ENCODE measurements around the gene SMYD3.

Gene SMYD3

GRCh38 chr1:245939756-245940345 lies 567.2 kb downstream of the SMYD3 start:
- no peak for DNase-seq (ENCODE audit: low read depth)
- H3K4me3 ChIP-seq (ENCODE audit: control insufficient read depth, low read depth, low read length), result no peak overlapping the region
- TF ChIP-seq CTCF (IDR thresholded peaks at IDR 0.05; ENCODE audit: control insufficient read depth, insufficient read depth, low read depth, low read length, missing control alignments), result no peak

DNA sequence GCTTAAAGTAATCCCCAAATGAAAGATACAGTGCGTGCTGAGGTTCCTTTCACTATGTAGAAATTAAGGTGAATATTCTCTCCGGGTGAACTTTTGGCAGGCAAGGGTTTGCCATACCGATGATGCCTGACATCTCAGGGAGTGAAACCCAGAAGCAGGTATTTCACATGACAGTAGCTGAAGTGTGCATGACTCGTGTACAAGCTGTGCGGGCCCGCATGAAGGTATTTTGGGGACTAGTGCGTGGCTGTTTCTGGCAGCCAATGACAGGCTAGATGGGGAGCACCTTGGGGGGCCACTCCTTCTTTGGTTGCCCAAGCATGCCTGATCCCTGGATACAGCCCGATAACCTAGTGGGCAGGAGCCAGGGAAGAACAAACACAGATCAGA lies 569.0 kb downstream of the SMYD3 start:
- DNase-seq (ENCODE audit: low read depth), result no peak
- no peak for TF ChIP-seq CTCF (IDR thresholded peaks at IDR 0.05; ENCODE audit: control insufficient read depth, insufficient read depth, low read depth, low read length, missing control alignments)
- H3K4me3 ChIP-seq (ENCODE audit: control insufficient read depth, low read depth, low read length), result no peak overlapping the region

GRCh38 chr1:245937316-245938045 lies 569.6 kb downstream of the SMYD3 start:
- no peak for DNase-seq (ENCODE audit: low read depth)
- TF ChIP-seq CTCF (IDR thresholded peaks at IDR 0.05; ENCODE audit: control insufficient read depth, insufficient read depth, low read depth, low read length, missing control alignments), result no peak

DNA sequence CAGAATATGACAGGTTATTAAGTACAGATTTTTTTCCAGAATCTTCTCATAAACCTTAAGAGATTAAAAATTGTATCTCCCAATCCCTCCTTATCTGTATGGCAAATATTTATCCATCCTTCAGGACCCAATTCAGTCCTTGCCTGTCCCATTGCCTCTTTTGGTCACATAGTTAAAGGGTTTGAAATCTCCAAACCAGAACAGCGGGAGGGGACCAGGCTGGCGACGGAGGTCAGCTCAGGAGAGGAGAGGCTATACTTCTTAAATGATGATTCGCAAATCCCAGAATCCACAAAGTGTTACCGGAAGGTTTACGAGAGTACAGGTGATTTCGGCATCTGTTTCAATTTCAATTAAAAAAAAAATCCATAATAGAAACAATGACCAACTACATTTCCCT lies 572.7 kb downstream of the SMYD3 start:
- DNase-seq (ENCODE audit: low read depth), result no peak
- no peak overlapping the region for H3K4me3 ChIP-seq (ENCODE audit: control insufficient read depth, low read depth, low read length)
- TF ChIP-seq CTCF (IDR thresholded peaks at IDR 0.05; ENCODE audit: control insufficient read depth, insufficient read depth, low read depth, low read length, missing control alignments), result no peak

More at GRCh38 chr1:245937316-245938045, 569.6 kb downstream of the SMYD3 start:
- H3K4me3 ChIP-seq (ENCODE audit: control insufficient read depth, low read depth, low read length), result no peak overlapping the region

GRCh38 chr1:245933431-245934045 lies 573.5 kb downstream of the SMYD3 start:
- H3K4me3 ChIP-seq (ENCODE audit: control insufficient read depth, low read depth, low read length), result no peak overlapping the region
- no peak for DNase-seq (ENCODE audit: low read depth)
- no peak for TF ChIP-seq CTCF (IDR thresholded peaks at IDR 0.05; ENCODE audit: control insufficient read depth, insufficient read depth, low read depth, low read length, missing control alignments)

- no peak for TF ChIP-seq CTCF (IDR thresholded peaks at IDR 0.05; ENCODE audit: control insufficient read depth, insufficient read depth, low read depth, low read length, missing control alignments)
- H3K4me3 ChIP-seq (ENCODE audit: control insufficient read depth, low read depth, low read length), result no peak overlapping the region
- no peak for DNase-seq (ENCODE audit: low read depth)
Measured at GRCh38 chr1:245932302-245932972, 574.6 kb downstream of the SMYD3 start.
